Panc1 (cell line): Measurements from ENCODE around the gene LHPP. TPM values are rescaled to one million over a fixed set of nuclear protein-coding genes. Genes with fewer than 3 reads are reported as not detected.

ENCODE experiments used
- ATAC-seq: fragments of 200-7000 bp; cut with Tn5 transposase; 2 replicates; pipeline ENCODE4 v1.9.1; 2020; ENCODE audit warnings: mild to moderate bottlenecking, moderate library complexity
- BruUV-seq: library from RNA; stranded (reverse); fragments of 400-500 nt; replicated peaks from 2 replicates; lab custom pipeline; 2021; lab: Mats Ljungman, UMichigan
- CTCF ChIA-PET: fragments of 300-600 bp; sonication (Branson Sonifier 250); formaldehyde crosslinking; loops from one replicate; lab custom pipeline; 2022; ENCODE audit warnings: antibody characterized with exemption; lab: Charles Lee
- POLR2A ChIA-PET: fragments of 300-600 bp; sonication (Branson Sonifier 250); formaldehyde crosslinking; loops from one replicate; lab custom pipeline; 2022; ENCODE audit warnings: antibody characterized with exemption; lab: Charles Lee
- DNase-seq: peaks from one replicate; pipeline ENCODE4 v3.0.0-alpha.2; 2010; ENCODE audit warnings: low read depth, low spot score
- H3K27ac ChIP-seq: 2 replicates; pipeline ENCODE4 v1.5.1; 2011; ENCODE audit warnings: mild to moderate bottlenecking, low read length, inconsistent platforms
- H3K27me3 ChIP-seq: fragments of 200-500 bp; sonication (Bioruptor generic); 2 replicates; pipeline ENCODE4 v1.6.0; 2014; ENCODE audit warnings: low read length, inconsistent platforms; ENCODE audit not compliant: control insufficient read depth, insufficient read depth
- H3K36me3 ChIP-seq: fragments of 200-500 bp; sonication (Bioruptor generic); 2 replicates; pipeline ENCODE4 v1.5.1; 2014; ENCODE audit warnings: inconsistent platforms, mild to moderate bottlenecking, low read length, moderate library complexity; ENCODE audit not compliant: control insufficient read depth, insufficient read depth
- H3K4me1 ChIP-seq: 2 replicates; pipeline ENCODE4 v1.5.1; 2011; ENCODE audit warnings: inconsistent platforms, mild to moderate bottlenecking, low read length, moderate library complexity; ENCODE audit not compliant: control insufficient read depth, insufficient read depth
- H3K4me3 ChIP-seq, 2 experiments: 2 replicates each; pipeline ENCODE4 v1.5.1; 2011 to 2012; ENCODE audit warnings: low read depth in 2 of 2, low read length in 2 of 2, mild to moderate bottlenecking in 2 of 2, inconsistent platforms in 1 of 2, moderate library complexity in 1 of 2
- H3K9me3 ChIP-seq: fragments of 200-500 bp; sonication (Bioruptor generic); 2 replicates; pipeline ENCODE4 v1.5.1; 2014; ENCODE audit warnings: low read depth, mild to moderate bottlenecking, inconsistent platforms, low read length, moderate library complexity; ENCODE audit not compliant: control insufficient read depth, insufficient read depth
- CTCF ChIP-seq: fragments of 450-650 bp; IDR thresholded peaks from 2 replicates; pipeline ENCODE4 v1.5.1; 2017; ENCODE audit warnings: mild to moderate bottlenecking
- POLR2AphosphoS5 ChIP-seq: IDR thresholded peaks from 2 replicates; pipeline ENCODE4 v1.6.1; 2012; ENCODE audit warnings: mild to moderate bottlenecking, low read depth, low read length, moderate library complexity
- REST ChIP-seq, 2 experiments: IDR thresholded peaks; 2 replicates each; pipeline ENCODE4 v1.6.1; 2011 to 2012; ENCODE audit warnings: low read depth in 2 of 2, control low read depth in 1 of 2, low read length in 1 of 2, mild to moderate bottlenecking in 1 of 2, moderate library complexity in 1 of 2; ENCODE audit not compliant: insufficient read depth in 1 of 2
- SIN3A ChIP-seq: IDR thresholded peaks from 2 replicates; pipeline ENCODE4 v1.6.1; 2012; ENCODE audit warnings: low read depth, mild to moderate bottlenecking, low read length, moderate library complexity, borderline replicate concordance; ENCODE audit not compliant: insufficient read depth
- TCF7L2 ChIP-seq: IDR thresholded peaks from 2 replicates; pipeline ENCODE4 v1.6.1; 2011; ENCODE audit warnings: mild to moderate bottlenecking, low read depth, low read length, inconsistent platforms
- in situ Hi-C: cut with HindIII; loops from 2 replicates; pipeline ENCODE4 v1.10.0; 2016; ENCODE audit warnings: low sequenced_read_pairs, low pct_unique_long_range_greater_than_20kb
- intact Hi-C: fragments of 100-400 bp; cut with micrococcal nuclease; formaldehyde crosslinking; loops from one replicate; pipeline ENCODE4 v1.10.0; 2022; ENCODE audit not compliant: unreplicated experiment
- total RNA-seq: library from RNA; stranded (reverse); gene quantifications from one replicate; pipeline ENCODE4 v1.2.1, GENCODE V29; 2021; ENCODE audit not compliant: unreplicated experiment

The LHPP gene
- total RNA-seq, 1 experiment from 2014 or later, result 15.0 TPM

GRCh38 chr10:124554085-124554858 lies 92.6 kb downstream of the LHPP start:
- Histone ChIP-seq H3K27ac (no peak overlapping the region), H3K9me3 (no peaks in the 10 kb centered on the region), H3K4me1 (0 out of 2 replicates have a peak, but pooled peaks cover 3% of the 10 kb centered on the region), H3K4me3 (no peak overlapping the region), H3K36me3 (no peaks in the 10 kb centered on the region), H3K27me3 (no peaks in the 10 kb centered on the region)
- no TSS peak for BruUV-seq
- in situ Hi-C loops (no loop called here), intact Hi-C loops (no loop called here)
- ChIA-PET POLR2A (no interaction called here), CTCF (interaction anchor here (1.3 kb wide), 1 partner anchor 187 kb away, joined by 4 read pairs; no protein-coding TSS in a partner anchor)
- DNase-seq (no peak), ATAC-seq (no peak)
- no peak for TF ChIP-seq SIN3A
- no peak for TF ChIP-seq CTCF
- TF ChIP-seq TCF7L2, result no peak
- TF ChIP-seq POLR2AphosphoS5, result no peak
- no peak for TF ChIP-seq REST (IDR thresholded peaks at IDR 0.05; ENCODE audit: insufficient read depth in 1 of 2, low read depth in 2 of 2, low read length in 1 of 2)

GRCh38 chr10:124557167-124557566 lies 95.5 kb downstream of the LHPP start:
- no TSS peak for BruUV-seq
- POLR2A ChIA-PET, result no interaction called here
- no peak for TF ChIP-seq SIN3A
- TF ChIP-seq TCF7L2, result no peak
- no peak for TF ChIP-seq REST (IDR thresholded peaks at IDR 0.05; ENCODE audit: insufficient read depth in 1 of 2, low read depth in 2 of 2, low read length in 1 of 2)
- no peak for TF ChIP-seq POLR2AphosphoS5
- no peak for TF ChIP-seq CTCF
- H3K27ac ChIP-seq, result no peak overlapping the region
- H3K4me1 ChIP-seq, result no peaks in the 10 kb centered on the region
- DNase-seq (no peak), ATAC-seq (no peak)
- in situ Hi-C loops, result no loop called here
- CTCF ChIA-PET, result no interaction called here
- no peaks in the 10 kb centered on the region for H3K36me3 ChIP-seq
- intact Hi-C loops, result no loop called here
- H3K9me3 ChIP-seq, result no peaks in the 10 kb centered on the region
- no peaks in the 10 kb centered on the region for H3K27me3 ChIP-seq
- H3K4me3 ChIP-seq, result no peak overlapping the region
